LNCaP clone FGC (cell line): ENCODE results near the gene RAB3A.

Experiments used
- DNase-seq: peaks from one replicate; pipeline ENCODE4 v3.0.0-alpha.2; 2011; ENCODE audit warnings: low read depth
- H3K4me3 ChIP-seq: 2 replicates; pipeline ENCODE4 v1.5.1; 2011; ENCODE audit warnings: mild to moderate bottlenecking, low read depth, low read length, control low read depth
- CTCF ChIP-seq: IDR thresholded peaks from 2 replicates; pipeline ENCODE4 v1.5.1; 2012; ENCODE audit warnings: mild to moderate bottlenecking; ENCODE audit not compliant: control insufficient read depth, insufficient read depth; ENCODE audit errors: extremely low read depth

RAB3A gene

GRCh38 chr19:18203863-18204393 lies at the start of gene RAB3A:
Gene RAB3A, minus strand, starts transcription at chr19:18204042. Its CDS starts 1,302 bp downstream, at chr19:18202740.
- peak within 1 kb of the TSS; percentile 82 for H3K4me3 ChIP-seq
- TF ChIP-seq CTCF, result no peak
- DNase-seq, result peak; percentile 99

- no peak for TF ChIP-seq CTCF
- H3K4me3 ChIP-seq, result no peak overlapping the region
- no peak for DNase-seq
Observed at GRCh38 chr19:18253130-18253529, 49.3 kb upstream of the RAB3A start.

- DNase-seq, result no peak
- no peak for TF ChIP-seq CTCF
- H3K4me3 ChIP-seq, result no peak overlapping the region
Observed at GRCh38 chr19:18252370-18252717, 48.5 kb upstream of the RAB3A start.

GRCh38 chr19:18251587-18252369 lies 47.9 kb upstream of the RAB3A start:
- peak; percentile 35 for DNase-seq
- H3K4me3 ChIP-seq, result no peak overlapping the region
- peak; percentile 86 for TF ChIP-seq CTCF

GRCh38 chr19:18249834-18250233 lies 46.0 kb upstream of the RAB3A start:
- no peak for DNase-seq
- H3K4me3 ChIP-seq, result no peak overlapping the region
- TF ChIP-seq CTCF, result no peak

- no peak overlapping the region for H3K4me3 ChIP-seq
- no peak for DNase-seq
- no peak for TF ChIP-seq CTCF
Observed at GRCh38 chr19:18245297-18245696, 41.5 kb upstream of the RAB3A start.

GRCh38 chr19:18239303-18239702 lies 35.5 kb upstream of the RAB3A start:
- TF ChIP-seq CTCF, result no peak
- no peak overlapping the region for H3K4me3 ChIP-seq
- DNase-seq, result no peak
